HG03196 (cell line): Measurements from ENCODE around the gene OSBPL2.

Source experiments
- ATAC-seq: cut with Tn5 transposase; IDR thresholded peaks from one replicate; pipeline ENCODE4 v1.9.1; 2021; ENCODE audit not compliant: unreplicated experiment

Gene OSBPL2

GRCh38 chr20:62237801-62238568, at the start of gene OSBPL2:
Gene OSBPL2 (plus strand): TSS chr20:62238521. CDS start chr20:62256185, 17,664 bp downstream.
- peak; percentile 98 for ATAC-seq

GRCh38 chr20:62190639-62191411, 47.5 kb upstream of the OSBPL2 start:
- no peak for ATAC-seq

- ATAC-seq: no peak
Measured at GRCh38 chr20:62191781-62192559, 46.4 kb upstream of the OSBPL2 start.

GRCh38 chr20:62192635-62193034, 45.7 kb upstream of the OSBPL2 start:
- no peak for ATAC-seq

- no peak for ATAC-seq
Measured at GRCh38 chr20:62193079-62194025, 45.0 kb upstream of the OSBPL2 start.

GRCh38 chr20:62195075-62195405, 43.3 kb upstream of the OSBPL2 start:
- ATAC-seq: no peak

- ATAC-seq: no peak
Measured at GRCh38 chr20:62195736-62196135, 42.6 kb upstream of the OSBPL2 start.

- ATAC-seq: no peak
Measured at GRCh38 chr20:62196286-62196685, 42.0 kb upstream of the OSBPL2 start.

GRCh38 chr20:62197311-62197710, 41.0 kb upstream of the OSBPL2 start:
- no peak for ATAC-seq

- no peak for ATAC-seq
Measured at GRCh38 chr20:62197801-62198200, 40.5 kb upstream of the OSBPL2 start.

GRCh38 chr20:62198496-62198895, 39.8 kb upstream of the OSBPL2 start:
- ATAC-seq: no peak

GRCh38 chr20:62198931-62199330, 39.4 kb upstream of the OSBPL2 start:
- ATAC-seq: no peak

- no peak for ATAC-seq
Measured at GRCh38 chr20:62200491-62201172, 37.7 kb upstream of the OSBPL2 start.

GRCh38 chr20:62201173-62202082, 36.9 kb upstream of the OSBPL2 start:
- no peak for ATAC-seq

- ATAC-seq: no peak
Measured at GRCh38 chr20:62202083-62202395, 36.3 kb upstream of the OSBPL2 start.

- no peak for ATAC-seq
Measured at GRCh38 chr20:62202676-62203377, 35.5 kb upstream of the OSBPL2 start.

- no peak for ATAC-seq
Measured at GRCh38 chr20:62203378-62204030, 34.8 kb upstream of the OSBPL2 start.
